Measurements from ENCODE around the gene PRDM4. TPM values are rescaled to one million over a fixed set of nuclear protein-coding genes. Genes with fewer than 3 reads are reported as not detected.

Gene PRDM4
- 10 to 100 TPM; 42.9 to 46.3 (median 44.6) TPM for total RNA-seq

DNA sequence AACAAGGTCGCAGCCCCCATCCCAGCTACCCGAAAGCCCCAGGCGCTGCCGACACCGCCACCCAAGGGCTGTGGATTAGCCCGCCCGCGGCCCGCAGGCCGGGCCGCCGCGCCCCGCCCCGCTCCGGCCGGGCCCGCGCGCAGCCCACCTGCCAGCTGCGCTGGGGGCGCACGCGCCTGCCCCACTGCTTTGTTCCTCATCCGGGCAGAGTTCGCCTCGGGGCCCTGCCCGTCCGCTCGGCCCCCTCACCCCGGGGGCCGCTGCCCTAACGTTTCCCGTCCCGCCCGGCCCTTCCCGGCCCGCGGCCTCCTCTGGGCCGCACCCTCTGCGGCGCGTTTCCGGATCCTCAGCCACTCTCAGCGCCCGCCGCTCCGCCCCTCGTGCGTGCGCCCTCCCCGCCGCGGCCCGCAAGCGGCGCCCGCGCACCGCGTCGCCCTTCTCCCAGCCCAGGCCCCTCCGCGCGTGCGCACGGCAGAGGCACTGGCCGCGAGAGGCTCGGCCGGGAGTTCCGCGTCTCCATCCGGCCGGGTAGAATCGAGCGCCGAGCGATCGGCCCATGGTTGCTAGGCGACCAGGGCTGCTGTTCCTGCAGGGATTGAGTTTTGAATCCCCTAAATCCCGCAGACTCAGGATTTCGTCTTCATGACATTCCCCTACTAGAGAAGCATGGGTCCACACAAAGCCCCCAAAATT is at the start of gene PRDM4:
TSS of gene PRDM4 (minus strand) at position 329 of the 693 bp plus-strand sequence. CDS start 622 bp downstream, outside the sequence.
- DNase-seq (peak; percentile 81), ATAC-seq (peak; percentile 97 to 98)
- Mint-ChIP-seq H3K4me1 (ENCODE audit: low read depth) (peaks cover 25% of the 10 kb centered on the region), H3K27me3 (ENCODE audit: low read depth) (no peaks in the 10 kb centered on the region), H3K9me3 (no peaks in the 10 kb centered on the region), H3K4me3 (peak within 1 kb of the TSS; percentile 92), H3K36me3 (ENCODE audit: insufficient read depth) (peaks cover 11% of the 10 kb centered on the region)

DNA sequence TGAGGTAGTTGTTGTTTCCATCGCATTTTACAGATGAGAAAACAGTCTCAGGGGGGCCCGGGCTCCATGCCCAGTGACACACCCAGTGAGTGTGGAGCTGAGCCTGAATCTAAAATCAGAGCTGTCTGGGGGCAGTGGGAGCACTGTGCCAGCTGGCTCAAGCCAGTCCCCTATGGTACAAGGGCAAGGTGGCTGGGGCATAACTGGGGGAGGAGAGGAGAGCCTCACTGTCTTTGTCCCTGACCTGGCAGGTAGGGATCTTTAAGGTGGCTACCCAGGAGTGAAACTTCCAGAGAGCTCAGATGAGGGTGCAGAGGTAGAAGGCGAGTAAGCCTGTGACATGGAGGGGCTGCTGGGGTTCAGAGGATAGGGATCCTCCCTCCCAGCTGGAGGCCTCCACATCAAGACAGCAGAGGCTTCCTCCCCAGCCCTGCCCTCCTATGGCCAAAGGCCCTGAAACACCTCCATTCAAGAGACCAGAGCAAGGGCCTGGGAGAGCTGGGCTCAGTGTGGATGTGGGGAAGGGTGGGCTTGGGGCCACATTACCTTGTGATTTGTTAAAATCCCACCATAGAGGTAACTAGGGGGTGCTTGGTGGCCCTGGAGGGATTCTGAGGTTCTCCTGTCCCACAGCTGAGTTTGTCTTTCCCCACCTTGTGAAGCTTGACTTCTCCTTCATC is 46.7 kb upstream of the PRDM4 start:
- Mint-ChIP-seq H3K9me3 (no peaks in the 10 kb centered on the region), H3K4me1 (ENCODE audit: low read depth) (no peaks in the 10 kb centered on the region), H3K4me3 (no peak overlapping the region), H3K27me3 (ENCODE audit: low read depth) (peaks cover 11% of the 10 kb centered on the region), H3K36me3 (ENCODE audit: insufficient read depth) (no peaks in the 10 kb centered on the region)
- no peak for DNase-seq
- no peak for ATAC-seq

GRCh38 chr12:107805488-107806180 is 44.7 kb upstream of the PRDM4 start:
- Mint-ChIP-seq H3K36me3 (ENCODE audit: insufficient read depth) (no peaks in the 10 kb centered on the region), H3K9me3 (no peaks in the 10 kb centered on the region), H3K27me3 (ENCODE audit: low read depth) (peaks cover 9% of the 10 kb centered on the region), H3K4me1 (ENCODE audit: low read depth) (no peaks in the 10 kb centered on the region), H3K4me3 (no peak overlapping the region)
- DNase-seq (no peak), ATAC-seq (no peak)

- ATAC-seq, result no peak
- no peak overlapping the region for H3K4me3 Mint-ChIP-seq
- no peaks in the 10 kb centered on the region for H3K4me1 Mint-ChIP-seq (ENCODE audit: low read depth)
Observed at GRCh38 chr12:107803092-107803491, 42.2 kb upstream of the PRDM4 start.

DNA sequence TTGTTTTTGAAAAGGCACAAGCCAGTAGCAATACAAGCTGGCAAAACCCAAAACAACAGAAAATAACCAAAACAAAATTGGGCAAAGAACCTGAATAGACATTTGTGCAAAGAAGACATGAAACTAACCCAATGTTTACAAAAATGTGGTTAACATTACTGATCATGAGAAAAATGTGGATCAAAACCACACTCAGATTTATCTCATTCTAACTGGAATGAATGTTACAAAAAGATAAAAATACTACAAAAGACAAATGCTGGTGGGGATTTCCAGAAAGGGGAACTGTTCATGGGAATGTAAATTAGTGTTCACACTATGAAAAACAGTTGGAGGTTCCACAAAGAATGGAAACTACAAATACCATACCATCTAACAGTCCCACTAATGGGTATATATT is 40.2 kb upstream of the PRDM4 start:
- H3K4me1 Mint-ChIP-seq (ENCODE audit: low read depth), result no peaks in the 10 kb centered on the region

More at GRCh38 chr12:107803092-107803491, 42.2 kb upstream of the PRDM4 start:
- Mint-ChIP-seq H3K36me3 (ENCODE audit: insufficient read depth) (no peaks in the 10 kb centered on the region), H3K9me3 (no peaks in the 10 kb centered on the region), H3K27me3 (ENCODE audit: low read depth) (peaks cover 10% of the 10 kb centered on the region)
- no peak for DNase-seq

GRCh38 chr12:107798580-107798979 is 37.6 kb upstream of the PRDM4 start:
- ATAC-seq (no peak), DNase-seq (no peak)
- Mint-ChIP-seq H3K4me1 (ENCODE audit: low read depth) (no peaks in the 10 kb centered on the region), H3K36me3 (ENCODE audit: insufficient read depth) (no peaks in the 10 kb centered on the region), H3K4me3 (no peak overlapping the region), H3K9me3 (no peaks in the 10 kb centered on the region), H3K27me3 (ENCODE audit: low read depth) (peaks cover 26% of the 10 kb centered on the region)

More for the DNA sequence above, 40.2 kb upstream of the PRDM4 start:
- no peak overlapping the region for H3K4me3 Mint-ChIP-seq
- H3K27me3 Mint-ChIP-seq (ENCODE audit: low read depth), result peaks cover 12% of the 10 kb centered on the region
- ATAC-seq (no peak), DNase-seq (no peak)
- no peaks in the 10 kb centered on the region for H3K36me3 Mint-ChIP-seq (ENCODE audit: insufficient read depth)
- H3K9me3 Mint-ChIP-seq, result no peaks in the 10 kb centered on the region

DNA sequence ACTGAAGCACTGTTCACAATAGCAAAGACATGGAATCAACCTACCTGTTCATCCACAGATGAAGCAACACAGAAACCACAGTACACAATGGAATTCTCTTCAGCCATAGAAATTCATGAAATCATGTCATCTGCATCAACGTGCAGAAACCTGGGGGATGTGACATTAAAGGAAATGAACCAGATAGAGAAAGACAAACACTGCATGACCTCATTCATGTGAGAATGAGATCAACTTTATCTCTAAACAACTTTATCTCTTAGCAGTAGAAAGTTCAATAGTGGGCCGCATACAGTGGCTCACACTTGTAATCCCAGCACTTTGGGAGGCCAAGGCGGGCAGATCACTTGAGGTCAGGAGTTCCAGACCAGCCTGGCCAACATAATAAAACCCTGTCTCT is 33.5 kb upstream of the PRDM4 start:
- Mint-ChIP-seq H3K27me3 (ENCODE audit: low read depth) (peaks cover 25% of the 10 kb centered on the region), H3K4me1 (ENCODE audit: low read depth) (no peaks in the 10 kb centered on the region), H3K36me3 (ENCODE audit: insufficient read depth) (no peaks in the 10 kb centered on the region), H3K9me3 (no peaks in the 10 kb centered on the region), H3K4me3 (no peak overlapping the region)
- ATAC-seq, result no peak
- DNase-seq, result no peak

DNA sequence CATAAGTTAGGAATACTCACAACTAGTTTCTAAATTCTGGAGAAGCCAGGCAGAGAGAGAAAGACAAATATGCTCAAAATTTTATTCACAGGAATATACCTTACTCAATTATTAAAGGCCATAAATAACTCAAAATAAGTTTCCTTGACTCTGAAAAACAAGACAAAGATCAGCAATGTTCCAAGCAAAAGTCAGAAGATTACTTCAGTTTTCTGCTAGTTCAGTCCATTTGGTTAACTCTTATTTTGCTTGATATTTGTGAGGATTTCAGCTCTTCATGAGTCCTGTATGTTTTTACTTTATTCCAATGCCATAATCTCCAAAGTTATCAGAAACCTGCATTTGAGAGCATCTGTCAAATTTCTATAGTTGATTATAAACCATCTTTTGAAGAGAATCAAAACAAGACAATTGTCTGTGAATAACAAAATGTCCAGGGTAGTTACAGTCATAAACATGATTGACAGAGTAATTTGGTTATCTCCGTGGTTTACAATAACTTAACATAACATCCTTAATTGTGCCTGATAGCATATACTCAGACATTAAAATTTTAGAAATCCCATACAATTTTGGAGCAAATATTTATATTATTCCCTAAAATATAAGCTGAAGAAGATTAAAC is 30.6 kb upstream of the PRDM4 start:
- ATAC-seq (no peak), DNase-seq (no peak)
- H3K4me1 Mint-ChIP-seq (ENCODE audit: low read depth), result no peaks in the 10 kb centered on the region
- H3K4me3 Mint-ChIP-seq, result no peak overlapping the region
- H3K9me3 Mint-ChIP-seq, result no peaks in the 10 kb centered on the region
- H3K27me3 Mint-ChIP-seq (ENCODE audit: low read depth), result peaks cover 19% of the 10 kb centered on the region
- H3K36me3 Mint-ChIP-seq (ENCODE audit: insufficient read depth), result no peaks in the 10 kb centered on the region

DNA sequence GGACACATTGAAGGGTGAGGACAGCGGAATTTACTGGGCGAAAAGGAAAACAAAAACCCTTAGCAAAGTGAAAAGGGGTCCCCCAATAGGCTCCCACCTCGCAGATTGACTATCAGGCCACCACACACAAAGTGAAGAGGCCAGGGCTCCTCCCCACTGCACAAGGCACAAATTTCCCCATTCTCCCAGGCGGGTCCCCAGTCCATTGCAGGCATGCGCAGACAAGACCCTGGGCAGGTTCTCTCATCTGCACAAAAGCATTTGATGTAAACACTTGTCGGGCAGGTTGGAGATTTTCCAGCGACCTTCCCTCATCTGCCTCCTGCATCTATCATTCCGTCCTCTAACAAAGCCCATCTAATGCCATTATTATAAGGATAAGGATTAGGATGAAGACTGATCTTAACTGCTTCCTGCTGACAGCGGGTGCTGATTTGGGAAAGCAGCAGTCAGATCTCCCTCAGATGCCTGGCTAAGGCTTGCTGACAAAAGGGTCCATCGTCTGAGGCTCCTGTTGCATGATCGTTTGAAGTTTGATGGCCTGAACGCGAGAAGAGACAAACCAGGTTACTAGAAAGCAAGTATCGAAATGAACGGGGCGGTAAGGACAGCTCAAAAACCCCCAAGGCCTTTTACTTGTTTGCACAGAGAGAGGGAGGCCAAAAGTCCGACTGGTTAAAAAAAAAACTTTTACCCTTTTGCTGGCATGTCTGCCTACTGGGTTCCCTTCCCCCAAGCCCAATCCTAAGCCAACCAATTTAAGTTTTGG is 27.9 kb upstream of the PRDM4 start:
- Mint-ChIP-seq H3K4me1 (ENCODE audit: low read depth) (no peaks in the 10 kb centered on the region), H3K4me3 (no peak overlapping the region), H3K27me3 (ENCODE audit: low read depth) (peaks cover 3% of the 10 kb centered on the region), H3K9me3 (no peaks in the 10 kb centered on the region), H3K36me3 (ENCODE audit: insufficient read depth) (no peaks in the 10 kb centered on the region)
- ATAC-seq (no peak), DNase-seq (no peak)

DNA sequence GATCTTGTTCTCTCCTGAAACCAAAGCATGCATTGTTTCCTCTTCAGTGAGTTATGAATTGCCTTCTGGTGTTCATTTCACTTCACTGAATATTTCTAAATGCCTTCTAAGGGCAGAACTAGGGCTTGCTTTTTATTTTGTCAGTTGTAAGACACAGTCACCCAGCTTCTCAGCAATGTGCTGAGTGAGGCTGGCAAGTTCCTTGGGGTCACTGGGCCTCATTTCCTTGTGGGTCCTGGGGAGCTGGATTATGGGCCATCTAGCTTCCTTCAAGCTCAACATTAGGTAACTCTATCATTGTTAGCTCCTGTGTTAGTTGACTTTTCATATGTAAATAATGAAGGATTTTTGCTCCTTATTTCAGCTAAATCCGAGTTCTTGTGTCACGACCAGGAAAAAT is 27.3 kb upstream of the PRDM4 start:
- no peaks in the 10 kb centered on the region for H3K4me1 Mint-ChIP-seq (ENCODE audit: low read depth)
- H3K27me3 Mint-ChIP-seq (ENCODE audit: low read depth), result peaks cover 7% of the 10 kb centered on the region
- no peak for DNase-seq
- ATAC-seq, result no peak
- H3K36me3 Mint-ChIP-seq (ENCODE audit: insufficient read depth), result no peaks in the 10 kb centered on the region
- no peak overlapping the region for H3K4me3 Mint-ChIP-seq
- no peaks in the 10 kb centered on the region for H3K9me3 Mint-ChIP-seq

DNA sequence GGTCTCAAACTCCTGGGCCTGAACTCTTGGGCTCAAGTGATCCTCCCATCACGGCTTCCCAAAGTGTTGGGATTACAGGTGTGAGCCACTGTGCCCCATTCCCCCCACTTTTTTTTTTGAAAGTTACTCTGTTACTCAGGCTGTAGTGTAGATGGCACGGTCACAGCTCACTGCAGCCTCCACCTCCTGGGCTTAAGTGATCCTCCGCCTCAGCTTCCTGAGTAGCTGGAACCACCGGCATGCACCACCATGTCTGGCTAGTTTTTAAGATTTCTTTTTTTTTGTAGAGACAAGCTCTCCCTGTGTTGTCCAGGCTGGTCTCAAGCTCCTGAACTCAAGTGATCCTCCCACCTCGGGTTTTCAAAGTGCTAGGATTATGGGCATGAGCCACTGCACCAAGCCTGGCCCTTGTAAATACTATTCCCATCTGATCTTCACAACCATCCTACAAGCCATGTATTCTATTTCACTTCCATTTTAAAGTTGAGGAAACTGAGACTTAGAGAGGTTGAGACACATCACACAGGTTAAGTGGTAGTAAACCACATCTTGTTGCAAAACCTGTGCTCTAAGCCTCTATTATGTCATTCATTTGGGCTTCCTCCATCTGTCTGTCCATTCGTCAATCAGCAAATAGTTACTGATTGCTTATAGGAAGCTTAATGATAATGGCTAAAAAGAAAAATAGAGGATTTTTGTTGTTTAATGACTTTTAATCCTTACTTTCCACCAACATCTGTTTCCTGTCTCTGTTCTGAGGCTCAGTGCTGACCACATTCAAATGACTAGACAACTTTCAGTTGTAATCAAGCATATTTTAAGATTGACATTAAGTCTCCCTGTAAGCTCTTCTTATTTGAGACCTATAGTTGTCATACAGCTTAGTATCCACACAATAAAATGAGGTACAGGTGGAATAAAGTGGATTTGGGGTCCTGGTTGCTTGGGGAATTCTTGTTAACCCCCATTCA is 22.8 kb upstream of the PRDM4 start:
- peaks cover 23% of the 10 kb centered on the region for H3K27me3 Mint-ChIP-seq (ENCODE audit: low read depth)
- H3K4me1 Mint-ChIP-seq (ENCODE audit: low read depth), result no peaks in the 10 kb centered on the region
- no peak for ATAC-seq
- H3K9me3 Mint-ChIP-seq, result no peaks in the 10 kb centered on the region
- H3K36me3 Mint-ChIP-seq (ENCODE audit: insufficient read depth), result no peaks in the 10 kb centered on the region
- no peak for DNase-seq
- no peak overlapping the region for H3K4me3 Mint-ChIP-seq

DNA sequence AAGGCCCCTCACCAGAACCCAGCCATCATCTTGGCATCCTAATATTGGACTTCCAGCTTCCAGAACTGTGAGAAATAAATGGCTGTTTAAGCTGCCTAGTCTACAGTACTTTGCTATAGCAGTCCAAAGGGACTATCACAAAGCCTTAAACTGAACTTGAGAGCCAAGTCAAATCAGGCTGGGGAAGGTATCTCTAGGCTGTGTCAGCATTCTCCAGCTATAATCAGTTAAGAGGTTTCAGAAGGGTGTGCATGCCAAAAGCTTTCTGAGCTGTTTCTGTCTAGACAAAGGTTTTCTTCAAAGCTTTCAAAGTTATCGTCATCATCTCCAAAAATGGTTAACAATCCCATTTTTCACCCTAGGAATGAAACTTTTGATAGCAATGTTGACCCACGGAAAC is 21.1 kb upstream of the PRDM4 start:
- Mint-ChIP-seq H3K27me3 (ENCODE audit: low read depth) (peaks cover 34% of the 10 kb centered on the region), H3K36me3 (ENCODE audit: insufficient read depth) (no peaks in the 10 kb centered on the region), H3K4me3 (no peak overlapping the region), H3K4me1 (ENCODE audit: low read depth) (no peaks in the 10 kb centered on the region), H3K9me3 (no peaks in the 10 kb centered on the region)
- ATAC-seq (no peak), DNase-seq (no peak)

DNA sequence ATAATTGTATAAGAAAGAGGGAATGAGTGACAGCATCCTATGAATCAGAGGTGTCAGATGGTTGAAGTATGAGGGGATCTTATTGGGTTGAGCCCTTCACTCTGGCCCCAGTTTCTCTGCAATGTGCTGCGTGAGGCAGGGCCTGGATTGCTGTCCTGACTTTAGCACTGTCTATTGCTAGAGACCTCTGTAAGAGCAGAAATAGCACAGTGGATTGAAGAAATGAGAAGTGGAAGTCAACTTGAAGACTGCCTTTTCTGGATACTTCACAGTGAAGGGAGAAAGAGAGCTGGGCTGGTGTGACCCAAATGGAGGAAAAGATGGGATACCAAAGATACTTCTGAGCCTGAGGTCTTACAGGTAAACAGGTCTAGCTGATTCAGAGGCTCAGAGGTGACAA is 19.4 kb upstream of the PRDM4 start:
- no peaks in the 10 kb centered on the region for H3K36me3 Mint-ChIP-seq (ENCODE audit: insufficient read depth)
- no peaks in the 10 kb centered on the region for H3K9me3 Mint-ChIP-seq
- no peaks in the 10 kb centered on the region for H3K4me1 Mint-ChIP-seq (ENCODE audit: low read depth)
- no peak for DNase-seq
- peaks cover 48% of the 10 kb centered on the region for H3K27me3 Mint-ChIP-seq (ENCODE audit: low read depth)
- ATAC-seq, result no peak
- H3K4me3 Mint-ChIP-seq, result no peak overlapping the region
